Measurements from ENCODE around the gene SUPT6H.

- no peak for TF ChIP-seq TAF1 (IDR thresholded peaks at IDR 0.05; ENCODE audit: borderline replicate concordance, low read depth, low read length)
- TF ChIP-seq POLR2A (IDR thresholded peaks at IDR 0.05; ENCODE audit: low read depth, low read length): no peak; the same call in 1 of the 2 replicates
These were observed 84.6 kb downstream of the SUPT6H start for GRCh38 chr17:28746611-28747050.

Measured in GM12892 (cell line).